Bronchial epithelial cell (primary cell): ENCODE data around the gene MMP26. TPM values are rescaled to one million over a fixed set of nuclear protein-coding genes. Genes with fewer than 3 reads are reported as not detected.

Experiments used
- DNase-seq: peaks from one replicate; pipeline ENCODE4 v3.0.0-alpha.2; 2010; ENCODE audit warnings: low read depth
- FAIRE-seq: peaks from 2 replicates; lab custom pipeline; 2011; peaks lifted over from hg19 to GRCh38; lab: Jason Lieb, UNC
- H3K27me3 ChIP-seq: 2 replicates; pipeline ENCODE4 v1.5.1; 2011; ENCODE audit warnings: low read length; ENCODE audit not compliant: control insufficient read depth, insufficient read depth
- H3K36me3 ChIP-seq: 2 replicates; pipeline ENCODE4 v1.5.1; 2011; ENCODE audit warnings: low read length; ENCODE audit not compliant: control insufficient read depth, insufficient read depth
- H3K4me3 ChIP-seq: 2 replicates; pipeline ENCODE4 v1.5.1; 2011; ENCODE audit warnings: mild to moderate bottlenecking, low read depth, low read length, control low read depth
- CTCF ChIP-seq: IDR thresholded peaks from 2 replicates; pipeline ENCODE4 v1.5.1; 2011; ENCODE audit warnings: mild to moderate bottlenecking, moderate library complexity, low read length, control low read depth, inconsistent platforms; ENCODE audit not compliant: insufficient read depth, severe bottlenecking
- total RNA-seq: library from RNA; depleted of rRNA; stranded (reverse); fragments of >200 nt; gene quantifications from 2 replicates; pipeline ENCODE4 v1.2.1, GENCODE V29; 2014

The MMP26 gene
- not detected in 2 replicates for total RNA-seq

GRCh38 chr11:4704054-4704789 is at the start of gene MMP26:
TSS of gene MMP26 (plus strand) at chr11:4704784.
- FAIRE-seq (no peak), DNase-seq (no peak)
- no peak for TF ChIP-seq CTCF
- no peaks in the 10 kb centered on the region for H3K36me3 ChIP-seq
- no peaks in the 10 kb centered on the region for H3K27me3 ChIP-seq
- no peak within 1 kb of the TSS for H3K4me3 ChIP-seq

- Histone ChIP-seq H3K27me3 (no peaks in the 10 kb centered on the region), H3K4me3 (no peak overlapping the region), H3K36me3 (no peaks in the 10 kb centered on the region)
- no peak for TF ChIP-seq CTCF
- DNase-seq, result peak; percentile 4
- no peak for FAIRE-seq
These were observed 45.7 kb upstream of the MMP26 start for GRCh38 chr11:4658629-4659445.

GRCh38 chr11:4662876-4663275 is 41.7 kb upstream of the MMP26 start:
- no peak for FAIRE-seq
- no peak for DNase-seq
- TF ChIP-seq CTCF, result no peak
- H3K27me3 ChIP-seq, result no peaks in the 10 kb centered on the region
- H3K36me3 ChIP-seq, result no peaks in the 10 kb centered on the region
- H3K4me3 ChIP-seq, result no peak overlapping the region

GRCh38 chr11:4664183-4664582 is 40.4 kb upstream of the MMP26 start:
- no peak for TF ChIP-seq CTCF
- no peak overlapping the region for H3K4me3 ChIP-seq
- FAIRE-seq (no peak), DNase-seq (no peak)
- no peaks in the 10 kb centered on the region for H3K27me3 ChIP-seq
- no peaks in the 10 kb centered on the region for H3K36me3 ChIP-seq

- H3K4me3 ChIP-seq, result no peak overlapping the region
- TF ChIP-seq CTCF, result no peak
- no peaks in the 10 kb centered on the region for H3K27me3 ChIP-seq
- no peaks in the 10 kb centered on the region for H3K36me3 ChIP-seq
- DNase-seq (no peak), FAIRE-seq (no peak)
These were observed 39.8 kb upstream of the MMP26 start for GRCh38 chr11:4664786-4665185.
